Measurements from ENCODE around the gene IL1RAPL1.

DNA sequence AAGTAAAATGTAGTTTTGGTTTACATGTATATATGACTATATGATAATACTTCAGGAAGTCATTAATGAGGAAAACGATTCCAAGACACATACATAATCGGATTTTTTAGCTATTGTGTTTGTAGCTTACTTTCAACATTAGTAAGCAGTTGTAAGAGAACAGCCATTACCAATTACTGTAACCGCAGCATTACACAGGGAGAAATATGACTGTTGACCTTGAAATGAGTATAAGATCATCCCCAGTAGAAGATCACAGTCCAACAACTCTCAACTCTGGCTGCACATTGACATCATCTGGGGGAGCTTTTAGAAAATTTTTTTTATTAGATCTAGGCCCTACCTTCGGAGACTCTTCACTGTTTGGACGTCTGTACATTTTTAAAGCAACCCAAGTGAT lies 866.1 kb downstream of the IL1RAPL1 start:
- TF ChIP-seq, protein P1, sequence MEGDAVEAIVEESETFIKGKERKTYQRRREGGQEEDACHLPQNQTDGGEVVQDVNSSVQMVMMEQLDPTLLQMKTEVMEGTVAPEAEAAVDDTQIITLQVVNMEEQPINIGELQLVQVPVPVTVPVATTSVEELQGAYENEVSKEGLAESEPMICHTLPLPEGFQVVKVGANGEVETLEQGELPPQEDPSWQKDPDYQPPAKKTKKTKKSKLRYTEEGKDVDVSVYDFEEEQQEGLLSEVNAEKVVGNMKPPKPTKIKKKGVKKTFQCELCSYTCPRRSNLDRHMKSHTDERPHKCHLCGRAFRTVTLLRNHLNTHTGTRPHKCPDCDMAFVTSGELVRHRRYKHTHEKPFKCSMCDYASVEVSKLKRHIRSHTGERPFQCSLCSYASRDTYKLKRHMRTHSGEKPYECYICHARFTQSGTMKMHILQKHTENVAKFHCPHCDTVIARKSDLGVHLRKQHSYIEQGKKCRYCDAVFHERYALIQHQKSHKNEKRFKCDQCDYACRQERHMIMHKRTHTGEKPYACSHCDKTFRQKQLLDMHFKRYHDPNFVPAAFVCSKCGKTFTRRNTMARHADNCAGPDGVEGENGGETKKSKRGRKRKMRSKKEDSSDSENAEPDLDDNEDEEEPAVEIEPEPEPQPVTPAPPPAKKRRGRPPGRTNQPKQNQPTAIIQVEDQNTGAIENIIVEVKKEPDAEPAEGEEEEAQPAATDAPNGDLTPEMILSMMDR (IDR thresholded peaks at IDR 0.05; ENCODE audit: insufficient read depth, low read depth, low read length), result no peak
- no peak for TF ChIP-seq EZH2 (IDR thresholded peaks at IDR 0.05; ENCODE audit: insufficient read depth, low read length)
